K562 (cell line): ENCODE data around the gene TMTC3.

Experiments used
- ZNF512 ChIP-seq: IDR thresholded peaks from 2 replicates; pipeline ENCODE4 v1.6.1; 2016; ENCODE audit warnings: missing genetic modification characterization, missing compliant biosample characterization
- TF ChIP-seq, protein P1 (sequence below): fragments of 150-350 bp; IDR thresholded peaks from 2 replicates; pipeline ENCODE4 v1.6.1; 2014; ENCODE audit warnings: low read depth, mild to moderate bottlenecking, low read length, borderline replicate concordance

DNA sequence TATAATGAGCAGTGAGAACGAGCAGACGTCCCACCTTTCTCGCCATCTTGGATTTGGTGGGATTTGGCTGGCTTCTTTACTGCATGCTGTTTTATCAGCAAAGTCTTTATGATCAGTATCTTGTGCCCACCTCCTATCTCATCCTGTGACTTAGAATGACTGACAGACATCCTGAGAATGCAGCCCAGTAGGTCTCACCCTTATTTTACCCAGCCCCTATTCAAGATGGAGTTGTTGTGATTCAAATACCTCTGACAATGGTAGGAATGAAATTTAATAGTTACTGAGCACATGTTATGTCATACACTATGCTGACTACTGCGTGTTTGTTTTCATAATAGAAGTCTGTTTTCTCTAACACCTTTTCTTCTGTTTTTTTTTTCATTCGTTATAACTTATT is 1.9 kb downstream of the TMTC3 start:
- TF ChIP-seq, protein P1, sequence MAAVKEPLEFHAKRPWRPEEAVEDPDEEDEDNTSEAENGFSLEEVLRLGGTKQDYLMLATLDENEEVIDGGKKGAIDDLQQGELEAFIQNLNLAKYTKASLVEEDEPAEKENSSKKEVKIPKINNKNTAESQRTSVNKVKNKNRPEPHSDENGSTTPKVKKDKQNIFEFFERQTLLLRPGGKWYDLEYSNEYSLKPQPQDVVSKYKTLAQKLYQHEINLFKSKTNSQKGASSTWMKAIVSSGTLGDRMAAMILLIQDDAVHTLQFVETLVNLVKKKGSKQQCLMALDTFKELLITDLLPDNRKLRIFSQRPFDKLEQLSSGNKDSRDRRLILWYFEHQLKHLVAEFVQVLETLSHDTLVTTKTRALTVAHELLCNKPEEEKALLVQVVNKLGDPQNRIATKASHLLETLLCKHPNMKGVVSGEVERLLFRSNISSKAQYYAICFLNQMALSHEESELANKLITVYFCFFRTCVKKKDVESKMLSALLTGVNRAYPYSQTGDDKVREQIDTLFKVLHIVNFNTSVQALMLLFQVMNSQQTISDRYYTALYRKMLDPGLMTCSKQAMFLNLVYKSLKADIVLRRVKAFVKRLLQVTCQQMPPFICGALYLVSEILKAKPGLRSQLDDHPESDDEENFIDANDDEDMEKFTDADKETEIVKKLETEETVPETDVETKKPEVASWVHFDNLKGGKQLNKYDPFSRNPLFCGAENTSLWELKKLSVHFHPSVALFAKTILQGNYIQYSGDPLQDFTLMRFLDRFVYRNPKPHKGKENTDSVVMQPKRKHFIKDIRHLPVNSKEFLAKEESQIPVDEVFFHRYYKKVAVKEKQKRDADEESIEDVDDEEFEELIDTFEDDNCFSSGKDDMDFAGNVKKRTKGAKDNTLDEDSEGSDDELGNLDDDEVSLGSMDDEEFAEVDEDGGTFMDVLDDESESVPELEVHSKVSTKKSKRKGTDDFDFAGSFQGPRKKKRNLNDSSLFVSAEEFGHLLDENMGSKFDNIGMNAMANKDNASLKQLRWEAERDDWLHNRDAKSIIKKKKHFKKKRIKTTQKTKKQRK = no peak
- TF ChIP-seq ZNF512 (tag) = no peak
